ENCODE data around the gene KCNT1. TPM values are rescaled to one million over a fixed set of nuclear protein-coding genes. Genes with fewer than 3 reads are reported as not detected.

Gene KCNT1
- total RNA-seq, 2 experiments from 2014 or later: 0.11 to 0.22 TPM

- intact Hi-C loops (cut with DNase I, micrococcal nuclease): no loop called here
- Histone ChIP-seq H3K36me3 (ENCODE audit: insufficient read depth, low read length) (no peaks in the 10 kb centered on the region), H3K9me3 (ENCODE audit: control insufficient read depth in 1 of 2, insufficient read depth in 1 of 2, low read length in 2 of 2) (no peaks in the 10 kb centered on the region), H3K4me3 (ENCODE audit: low read length) (no peak overlapping the region), H3K27ac (ENCODE audit: low read depth in 1 of 2, low read length in 2 of 2) (no peak overlapping the region), H3K27me3 (ENCODE audit: control insufficient read depth in 1 of 2, insufficient read depth in 2 of 2, low read length in 2 of 2) (no peaks in the 10 kb centered on the region), H3K4me1 (ENCODE audit: insufficient read depth, low read length) (no peaks in the 10 kb centered on the region)
- no peaks in the 10 kb centered on the region for H3K4me1 Mint-ChIP-seq (ENCODE audit: low read depth)
- H3K27me3 Mint-ChIP-seq: no peaks in the 10 kb centered on the region
- TF ChIP-seq CTCF (IDR thresholded peaks at IDR 0.05): no peak
- H3K27ac Mint-ChIP-seq: no peak overlapping the region
- DNase-seq: no peak
- ATAC-seq (ENCODE audit: poor library complexity): no peak
- no peaks in the 10 kb centered on the region for H3K9me3 Mint-ChIP-seq
- ChIA-PET CTCF (no interaction called here), POLR2A (no interaction called here)
- H3K36me3 Mint-ChIP-seq (ENCODE audit: low read depth): no peaks in the 10 kb centered on the region
- H3K4me3 Mint-ChIP-seq: no peak overlapping the region
Observed at GRCh38 chr9:135745189-135745588, 43.2 kb downstream of the KCNT1 start.

GRCh38 chr9:135745686-135746324 is 43.8 kb downstream of the KCNT1 start:
- ChIA-PET CTCF (no interaction called here), POLR2A (no interaction called here)
- H3K36me3 ChIP-seq (ENCODE audit: insufficient read depth, low read length): no peaks in the 10 kb centered on the region
- no peaks in the 10 kb centered on the region for H3K36me3 Mint-ChIP-seq (ENCODE audit: low read depth)
- H3K4me3 Mint-ChIP-seq: no peak overlapping the region
- H3K27ac ChIP-seq (ENCODE audit: low read depth in 1 of 2, low read length in 2 of 2): no peak overlapping the region
- TF ChIP-seq CTCF (IDR thresholded peaks at IDR 0.05): no peak
- no peak overlapping the region for H3K27ac Mint-ChIP-seq
- H3K9me3 ChIP-seq (ENCODE audit: control insufficient read depth in 1 of 2, insufficient read depth in 1 of 2, low read length in 2 of 2): no peaks in the 10 kb centered on the region
- no peaks in the 10 kb centered on the region for H3K27me3 Mint-ChIP-seq
- H3K4me1 ChIP-seq (ENCODE audit: insufficient read depth, low read length): no peaks in the 10 kb centered on the region
- DNase-seq (no peak), ATAC-seq (ENCODE audit: poor library complexity) (no peak)
- H3K27me3 ChIP-seq (ENCODE audit: control insufficient read depth in 1 of 2, insufficient read depth in 2 of 2, low read length in 2 of 2): no peaks in the 10 kb centered on the region
- no peak overlapping the region for H3K4me3 ChIP-seq (ENCODE audit: low read length)
- H3K9me3 Mint-ChIP-seq: no peaks in the 10 kb centered on the region
- H3K4me1 Mint-ChIP-seq (ENCODE audit: low read depth): no peaks in the 10 kb centered on the region
- intact Hi-C loops (cut with DNase I, micrococcal nuclease): no loop called here

GRCh38 chr9:135746565-135746964 is 44.6 kb downstream of the KCNT1 start:
- H3K36me3 ChIP-seq (ENCODE audit: insufficient read depth, low read length): no peaks in the 10 kb centered on the region
- ChIA-PET POLR2A (no interaction called here), CTCF (no interaction called here)
- H3K9me3 Mint-ChIP-seq: no peaks in the 10 kb centered on the region
- H3K4me1 ChIP-seq (ENCODE audit: insufficient read depth, low read length): no peaks in the 10 kb centered on the region
- H3K4me1 Mint-ChIP-seq (ENCODE audit: low read depth): no peaks in the 10 kb centered on the region
- intact Hi-C loops (cut with DNase I, micrococcal nuclease): no loop called here
- H3K27me3 Mint-ChIP-seq: no peaks in the 10 kb centered on the region
- no peak for TF ChIP-seq CTCF (IDR thresholded peaks at IDR 0.05)
- H3K9me3 ChIP-seq (ENCODE audit: control insufficient read depth in 1 of 2, insufficient read depth in 1 of 2, low read length in 2 of 2): no peaks in the 10 kb centered on the region
- no peak for DNase-seq
- H3K27me3 ChIP-seq (ENCODE audit: control insufficient read depth in 1 of 2, insufficient read depth in 2 of 2, low read length in 2 of 2): no peaks in the 10 kb centered on the region
- no peak overlapping the region for H3K27ac ChIP-seq (ENCODE audit: low read depth in 1 of 2, low read length in 2 of 2)
- no peak overlapping the region for H3K27ac Mint-ChIP-seq
- ATAC-seq (ENCODE audit: poor library complexity): no peak
- H3K4me3 Mint-ChIP-seq: no peak overlapping the region
- no peak overlapping the region for H3K4me3 ChIP-seq (ENCODE audit: low read length)
- H3K36me3 Mint-ChIP-seq (ENCODE audit: low read depth): no peaks in the 10 kb centered on the region

Data from CD4-positive, alpha-beta T cell (primary cell).